HFFc6 (cell line): Measurements from ENCODE around the gene CLEC16A. TPM values are rescaled to one million over a fixed set of nuclear protein-coding genes. Genes with fewer than 3 reads are reported as not detected.

Experiments
- DNase-seq: peaks from one replicate; pipeline ENCODE4 v3.0.0-alpha.2; 2018
- H3K27ac Mint-ChIP-seq: 2 replicates; pipeline ENCODE4 v1.8.0; 2020; ENCODE audit warnings: mild to moderate bottlenecking, mixed read lengths
- H3K27me3 Mint-ChIP-seq: 2 replicates; pipeline ENCODE4 v1.8.0; 2021; ENCODE audit warnings: mild to moderate bottlenecking, moderate library complexity, mixed read lengths; ENCODE audit not compliant: insufficient read depth
- H3K36me3 Mint-ChIP-seq: 2 replicates; pipeline ENCODE4 v1.8.0; 2021; ENCODE audit warnings: low read depth, mixed read lengths
- H3K4me1 Mint-ChIP-seq: 2 replicates; pipeline ENCODE4 v1.8.0; 2020; ENCODE audit warnings: low read depth, mixed read lengths
- H3K4me3 Mint-ChIP-seq: 2 replicates; pipeline ENCODE4 v1.8.0; 2020; ENCODE audit warnings: mild to moderate bottlenecking, moderate library complexity, mixed read lengths
- H3K9me3 Mint-ChIP-seq: 2 replicates; pipeline ENCODE4 v1.8.0; 2020; ENCODE audit warnings: mild to moderate bottlenecking, mixed read lengths
- total RNA-seq, 6 experiments: library from RNA; stranded (reverse); fragmentation: NEBNext Ultra II Directional; extraction: Animal tissue kit (Norgen Biotek cat#: 25700); gene quantifications; 2 replicates in 1 of 6; 3 replicates in 5 of 6; pipeline ENCODE4 v1.2.3, GENCODE V29; 2021
- TF ChIP-seq, protein P1 (sequence below): fragments of 200-600 bp; sonication (generic); IDR thresholded peaks from 2 replicates; pipeline ENCODE4 v1.5.0; 2021; ENCODE audit warnings: antibody characterized with exemption, mild to moderate bottlenecking

CLEC16A gene
- total RNA-seq, 6 experiments from 2014 or later, result 19.4 to 23.2 (median 21.2) TPM

DNA sequence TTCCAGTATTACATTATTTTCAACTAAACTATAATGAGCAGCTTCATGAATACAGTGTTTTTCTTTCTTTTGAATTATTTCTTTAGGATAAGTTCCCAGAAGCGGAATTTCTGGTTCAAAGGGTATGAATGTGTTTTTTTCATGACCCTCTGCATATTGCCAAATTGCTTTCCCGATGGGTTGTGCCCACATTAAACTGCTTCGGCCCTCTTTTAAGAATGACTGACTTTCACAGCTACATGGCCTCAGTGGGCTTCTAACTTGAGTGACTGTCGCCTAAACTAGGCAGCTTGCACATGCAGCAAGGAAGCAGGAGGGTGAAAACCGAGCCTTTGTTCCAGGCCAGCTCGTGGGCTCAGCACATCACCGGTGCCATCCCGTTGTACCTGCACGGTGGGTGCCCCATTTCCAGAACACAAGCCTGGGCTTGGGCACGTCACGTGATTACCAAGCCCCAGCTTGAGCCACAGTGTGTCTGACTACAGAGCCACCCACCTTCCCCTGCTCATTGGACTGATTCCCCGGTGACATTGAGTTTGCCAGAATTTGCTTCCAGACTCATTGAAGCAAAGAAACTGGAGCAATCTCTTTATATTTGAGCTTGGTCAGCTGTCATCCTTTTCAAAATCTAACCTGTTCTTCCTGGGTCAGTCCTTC is 112.8 kb downstream of the CLEC16A start:
- TF ChIP-seq, protein P1, sequence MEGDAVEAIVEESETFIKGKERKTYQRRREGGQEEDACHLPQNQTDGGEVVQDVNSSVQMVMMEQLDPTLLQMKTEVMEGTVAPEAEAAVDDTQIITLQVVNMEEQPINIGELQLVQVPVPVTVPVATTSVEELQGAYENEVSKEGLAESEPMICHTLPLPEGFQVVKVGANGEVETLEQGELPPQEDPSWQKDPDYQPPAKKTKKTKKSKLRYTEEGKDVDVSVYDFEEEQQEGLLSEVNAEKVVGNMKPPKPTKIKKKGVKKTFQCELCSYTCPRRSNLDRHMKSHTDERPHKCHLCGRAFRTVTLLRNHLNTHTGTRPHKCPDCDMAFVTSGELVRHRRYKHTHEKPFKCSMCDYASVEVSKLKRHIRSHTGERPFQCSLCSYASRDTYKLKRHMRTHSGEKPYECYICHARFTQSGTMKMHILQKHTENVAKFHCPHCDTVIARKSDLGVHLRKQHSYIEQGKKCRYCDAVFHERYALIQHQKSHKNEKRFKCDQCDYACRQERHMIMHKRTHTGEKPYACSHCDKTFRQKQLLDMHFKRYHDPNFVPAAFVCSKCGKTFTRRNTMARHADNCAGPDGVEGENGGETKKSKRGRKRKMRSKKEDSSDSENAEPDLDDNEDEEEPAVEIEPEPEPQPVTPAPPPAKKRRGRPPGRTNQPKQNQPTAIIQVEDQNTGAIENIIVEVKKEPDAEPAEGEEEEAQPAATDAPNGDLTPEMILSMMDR, result no peak
- H3K27me3 Mint-ChIP-seq, result peaks cover 2% of the 10 kb centered on the region; the same call in 1 of the 2 replicates
- no peaks in the 10 kb centered on the region for H3K9me3 Mint-ChIP-seq
- no peak overlapping the region for H3K27ac Mint-ChIP-seq
- no peak for DNase-seq
- H3K4me1 Mint-ChIP-seq, result 0 out of 2 replicates have a peak, but pooled peaks cover 5% of the 10 kb centered on the region
- H3K36me3 Mint-ChIP-seq, result peaks cover 17% of the 10 kb centered on the region
- no peak overlapping the region for H3K4me3 Mint-ChIP-seq

DNA sequence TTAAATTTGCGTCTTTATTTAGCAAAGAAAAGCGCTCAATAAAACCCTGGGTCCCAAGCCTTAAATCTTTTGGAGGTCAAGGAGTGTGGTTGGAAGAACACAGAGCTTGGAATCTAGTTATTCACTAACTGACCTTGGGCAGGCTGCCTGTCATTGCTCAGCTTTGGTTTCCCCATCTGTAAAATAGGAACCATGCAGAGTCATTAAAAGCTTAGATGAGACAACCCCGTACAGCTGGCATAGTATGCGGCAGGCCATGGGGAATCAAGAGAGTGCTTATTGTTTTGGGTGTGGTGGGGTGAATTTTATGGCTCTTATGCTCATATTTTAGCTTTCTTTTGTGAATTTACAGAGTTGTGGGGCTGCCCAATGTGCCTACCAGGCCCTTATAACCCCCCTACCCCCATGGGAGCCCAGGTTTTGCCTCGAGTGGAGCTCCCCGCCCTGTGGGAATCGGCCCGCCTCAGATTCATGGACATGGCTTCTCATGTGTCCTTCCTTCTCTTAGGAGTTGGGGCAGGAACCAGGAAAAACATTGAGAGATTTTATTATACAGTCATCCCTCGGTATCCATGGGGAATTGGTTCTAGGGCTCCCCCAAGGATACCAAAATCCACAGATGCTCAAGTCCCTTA is 113.5 kb downstream of the CLEC16A start:
- Mint-ChIP-seq H3K27ac (no peak overlapping the region), H3K4me3 (no peak overlapping the region), H3K36me3 (peaks cover 15% of the 10 kb centered on the region; the same call in 1 of the 2 replicates), H3K27me3 (peaks cover 2% of the 10 kb centered on the region; the same call in 1 of the 2 replicates), H3K9me3 (no peaks in the 10 kb centered on the region), H3K4me1 (0 out of 2 replicates have a peak, but pooled peaks cover 5% of the 10 kb centered on the region)
- no peak for DNase-seq
- TF ChIP-seq, protein P1, result no peak

DNA sequence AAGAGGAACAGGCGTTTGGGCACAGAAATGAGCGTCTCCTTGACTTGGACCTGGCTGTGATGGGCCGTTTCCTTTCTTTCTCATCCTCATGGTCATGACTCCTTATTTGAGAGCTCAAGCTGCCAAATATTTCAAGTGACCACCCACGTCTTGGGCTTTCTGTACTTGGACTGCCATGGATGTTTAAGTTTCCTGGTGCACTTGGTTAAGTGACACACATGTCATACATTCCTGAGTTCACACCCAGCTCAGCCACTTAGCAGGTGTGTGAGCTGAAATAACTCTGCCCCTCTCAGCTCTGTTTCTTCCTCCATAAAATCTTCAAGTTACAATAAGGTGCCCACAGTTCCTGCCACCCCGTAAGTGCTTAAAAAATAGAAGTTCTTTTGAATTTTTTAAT is 114.5 kb downstream of the CLEC16A start:
- Mint-ChIP-seq H3K27me3 (peaks cover 2% of the 10 kb centered on the region; the same call in 1 of the 2 replicates), H3K36me3 (peaks cover 15% of the 10 kb centered on the region; the same call in 1 of the 2 replicates), H3K4me3 (no peak overlapping the region), H3K9me3 (no peaks in the 10 kb centered on the region), H3K27ac (no peak overlapping the region), H3K4me1 (0 out of 2 replicates have a peak, but pooled peaks cover 5% of the 10 kb centered on the region)
- DNase-seq, result no peak
- TF ChIP-seq, protein P1, result no peak

DNA sequence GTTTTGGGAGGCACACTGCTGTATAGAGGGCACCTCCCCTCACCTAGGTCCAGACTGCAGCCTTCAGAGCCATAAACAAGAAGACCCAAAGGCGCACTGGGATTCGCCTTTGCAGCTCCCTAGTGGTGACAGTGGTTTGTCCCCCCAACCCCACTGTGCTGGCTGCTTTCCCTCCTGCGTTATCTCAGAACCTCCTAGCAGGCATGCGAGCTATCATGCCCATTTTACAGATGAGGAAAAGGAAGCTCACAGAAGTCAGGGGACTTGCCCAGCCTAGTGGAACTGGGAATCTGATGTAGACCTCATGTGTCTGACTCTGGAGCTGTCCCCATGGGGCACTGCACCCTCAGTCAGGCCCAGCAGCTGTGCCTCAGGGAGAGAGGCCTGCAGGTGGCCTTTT is 115.2 kb downstream of the CLEC16A start:
- no peak for DNase-seq
- Mint-ChIP-seq H3K4me3 (no peak overlapping the region), H3K27me3 (peaks cover 2% of the 10 kb centered on the region; the same call in 1 of the 2 replicates), H3K9me3 (no peaks in the 10 kb centered on the region), H3K27ac (no peak overlapping the region), H3K4me1 (peaks cover 5% of the 10 kb centered on the region; the same call in 1 of the 2 replicates), H3K36me3 (peaks cover 15% of the 10 kb centered on the region; the same call in 1 of the 2 replicates)
- TF ChIP-seq, protein P1, result no peak

DNA sequence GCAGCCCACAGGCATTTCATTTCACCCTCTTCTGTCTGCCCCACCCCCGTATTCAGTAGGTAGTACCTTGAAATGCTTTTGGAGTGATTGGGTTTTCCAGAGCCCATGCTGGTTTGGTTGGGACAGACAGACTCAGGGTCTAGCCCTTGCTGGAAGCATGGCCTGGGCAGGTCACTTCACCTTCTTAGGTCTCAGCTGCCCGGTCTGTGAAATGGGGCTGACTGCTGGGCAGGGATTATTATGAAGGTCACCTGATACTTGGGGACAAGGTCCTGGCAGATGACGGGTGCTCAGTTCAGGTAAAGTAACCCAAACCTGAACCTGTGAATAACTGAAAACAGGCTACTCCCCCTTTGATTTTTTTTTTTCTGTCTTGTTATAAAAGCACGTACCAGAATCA is 116.0 kb downstream of the CLEC16A start:
- H3K4me1 Mint-ChIP-seq, result peaks cover 11% of the 10 kb centered on the region; the same call in 1 of the 2 replicates
- H3K4me3 Mint-ChIP-seq, result no peak overlapping the region
- DNase-seq, result no peak
- peaks cover 16% of the 10 kb centered on the region; the same call in 1 of the 2 replicates for H3K36me3 Mint-ChIP-seq
- TF ChIP-seq, protein P1, result no peak
- no peak overlapping the region for H3K27ac Mint-ChIP-seq
- no peaks in the 10 kb centered on the region for H3K9me3 Mint-ChIP-seq
- no peaks in the 10 kb centered on the region for H3K27me3 Mint-ChIP-seq
